GM18951 (cell line): ENCODE data around the gene ZNF621.

Experiments
- POLR2A ChIP-seq: IDR thresholded peaks from 4 replicates; pipeline ENCODE4 v1.6.1; 2011; ENCODE audit warnings: mild to moderate bottlenecking; ENCODE audit not compliant: insufficient read length, insufficient read depth; ENCODE audit errors: extremely low read depth
- in situ Hi-C: fragments of 300-500 bp; cut with MboI; formaldehyde crosslinking; loops from one replicate; pipeline ENCODE4 v1.12.0; 2022; ENCODE audit warnings: low sequenced_read_pairs, mixed read lengths, inconsistent platforms; ENCODE audit not compliant: unreplicated experiment

The ZNF621 gene

DNA sequence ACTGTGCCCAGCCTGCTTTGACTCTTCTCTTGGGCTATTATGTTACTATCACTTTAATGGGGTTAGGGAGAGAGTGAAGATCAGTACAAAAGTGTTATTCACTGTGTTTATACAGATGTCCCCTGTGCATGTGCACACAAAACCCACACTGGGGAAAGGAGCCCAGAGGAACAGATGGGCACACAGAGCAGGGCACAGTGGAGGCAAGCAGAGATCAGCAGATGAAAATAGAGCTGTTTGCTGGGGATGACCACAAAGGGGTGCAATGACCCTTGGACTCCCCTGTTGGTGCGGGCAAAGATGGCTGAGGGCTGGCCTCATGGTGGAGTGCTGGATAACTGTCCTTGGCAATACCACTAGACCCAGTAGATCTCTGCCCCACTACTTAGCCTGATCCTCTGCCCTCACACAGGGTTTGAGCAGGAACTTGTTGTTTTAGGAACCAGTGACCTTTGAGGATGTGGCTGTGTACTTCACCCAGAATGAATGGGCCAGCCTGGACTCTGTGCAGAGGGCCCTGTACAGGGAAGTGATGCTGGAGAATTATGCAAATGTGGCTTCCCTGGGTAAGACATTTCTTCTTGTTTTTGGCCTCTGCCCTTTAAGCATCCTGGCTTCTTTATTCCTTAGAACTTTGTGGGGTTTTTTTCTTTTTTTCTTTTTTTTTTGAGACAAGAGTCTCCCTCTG, 13.6 kb upstream of the ZNF621 start:
- in situ Hi-C loops: no loop called here
- TF ChIP-seq POLR2A: no peak

DNA sequence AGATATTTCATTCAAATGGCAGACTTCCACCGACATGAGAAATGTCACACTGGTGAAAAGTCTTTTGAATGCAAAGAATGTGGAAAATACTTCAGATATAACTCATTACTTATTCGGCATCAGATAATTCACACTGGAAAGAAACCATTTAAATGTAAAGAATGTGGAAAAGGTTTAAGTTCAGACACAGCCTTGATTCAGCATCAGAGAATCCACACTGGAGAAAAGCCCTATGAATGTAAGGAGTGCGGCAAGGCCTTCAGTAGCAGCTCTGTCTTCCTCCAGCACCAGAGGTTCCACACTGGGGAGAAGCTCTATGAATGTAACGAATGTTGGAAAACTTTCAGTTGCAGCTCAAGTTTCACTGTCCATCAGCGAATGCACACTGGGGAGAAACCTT, 8.6 kb upstream of the ZNF621 start:
- TF ChIP-seq POLR2A: no peak
- in situ Hi-C loops: no loop called here

DNA sequence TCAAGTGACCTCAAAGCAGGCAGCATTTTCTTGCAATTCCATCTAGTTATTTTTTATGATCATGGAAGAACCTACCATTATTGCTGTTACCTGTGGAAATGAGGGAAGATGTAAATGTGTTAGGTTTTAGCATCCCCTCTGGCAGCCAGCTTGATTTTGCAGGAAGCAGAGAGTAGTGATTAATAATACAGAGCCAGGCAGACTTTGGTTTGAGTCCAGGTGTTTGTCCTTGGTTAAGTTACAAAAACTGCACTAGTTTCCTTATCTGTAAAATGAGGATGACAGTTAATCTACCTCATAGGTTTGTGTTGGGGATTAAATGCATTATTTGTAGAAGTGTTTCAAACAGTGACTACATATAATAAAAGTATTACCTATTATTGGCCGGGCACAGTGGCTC, 6.7 kb upstream of the ZNF621 start:
- in situ Hi-C loops: no loop called here
- TF ChIP-seq POLR2A: no peak

DNA sequence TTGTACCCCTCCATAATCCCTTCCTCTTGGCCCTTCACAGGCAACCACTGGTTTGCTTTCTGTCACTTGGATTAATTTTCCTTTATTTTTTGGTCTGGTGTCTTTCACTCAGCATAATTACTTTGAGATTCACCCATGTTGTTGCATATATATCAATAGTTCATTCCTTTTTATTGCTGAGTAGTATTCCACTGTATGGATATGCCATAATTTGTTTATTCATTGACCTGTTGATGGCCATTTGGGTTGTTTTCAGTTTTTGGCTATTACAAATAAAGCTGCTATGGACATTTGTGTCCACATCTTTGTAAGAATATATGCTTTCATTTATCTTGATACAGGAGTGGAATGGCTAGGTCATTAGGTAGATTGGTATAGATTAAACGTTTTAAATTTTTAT, 5.9 kb upstream of the ZNF621 start:
- in situ Hi-C loops: no loop called here
- no peak for TF ChIP-seq POLR2A

DNA sequence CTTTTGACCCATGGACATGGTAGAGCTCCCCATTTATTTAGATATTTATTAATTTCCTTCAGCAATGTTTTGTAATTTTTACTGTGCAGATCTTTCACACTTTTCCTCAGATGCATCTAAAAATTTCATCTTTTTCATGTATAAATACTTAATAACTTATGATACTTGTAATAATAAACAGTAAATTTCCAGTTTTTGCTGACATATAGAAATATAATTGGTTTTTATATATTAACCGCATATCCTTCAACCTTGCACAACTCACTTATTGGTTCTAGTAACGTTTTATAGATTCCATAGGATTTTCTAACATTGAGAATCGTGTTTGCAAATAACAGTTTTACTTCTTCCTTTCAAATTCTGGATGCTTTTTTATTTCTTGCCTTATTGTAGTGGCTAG, 3.5 kb upstream of the ZNF621 start:
- TF ChIP-seq POLR2A: no peak
- in situ Hi-C loops: no loop called here

DNA sequence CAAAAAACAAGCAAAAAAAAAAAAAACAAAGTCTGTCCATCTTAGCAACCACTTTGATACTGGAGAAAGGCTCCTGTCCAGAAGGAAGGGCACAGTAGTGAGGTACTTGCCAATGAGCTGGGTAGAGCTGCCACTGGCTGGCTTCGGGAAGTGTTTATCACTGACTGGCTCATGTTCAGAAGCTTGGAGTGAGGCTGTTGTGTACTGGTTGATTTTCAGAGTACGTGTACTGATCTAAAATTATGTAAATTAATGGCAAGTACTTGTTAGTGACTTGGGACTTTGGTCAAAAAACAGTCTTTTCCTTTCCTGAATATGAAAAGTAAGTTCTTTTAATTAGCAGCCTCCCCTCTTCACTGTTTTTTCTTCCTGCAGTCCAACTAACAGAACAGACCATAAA, 979 bp upstream of the ZNF621 start:
- in situ Hi-C loops: no loop called here
- no peak for TF ChIP-seq POLR2A

DNA sequence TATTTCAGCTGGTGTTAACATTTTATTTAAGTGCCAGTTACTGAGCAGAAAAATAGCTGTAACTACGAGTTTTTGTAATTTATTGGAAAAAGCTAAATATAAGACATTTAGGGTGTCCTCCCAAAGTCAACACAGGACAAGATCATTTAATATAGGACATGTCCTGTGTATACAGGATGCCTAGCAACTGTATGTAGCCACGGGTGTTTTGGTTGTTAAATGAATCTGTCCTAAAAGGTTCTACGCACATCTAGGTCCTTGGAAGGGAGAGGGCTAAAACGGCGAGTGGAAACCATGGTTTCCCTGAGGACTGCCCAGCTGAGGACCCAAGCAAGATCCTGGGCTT, 565 bp upstream of the ZNF621 start:
- in situ Hi-C loops: no loop called here
- no peak for TF ChIP-seq POLR2A

DNA sequence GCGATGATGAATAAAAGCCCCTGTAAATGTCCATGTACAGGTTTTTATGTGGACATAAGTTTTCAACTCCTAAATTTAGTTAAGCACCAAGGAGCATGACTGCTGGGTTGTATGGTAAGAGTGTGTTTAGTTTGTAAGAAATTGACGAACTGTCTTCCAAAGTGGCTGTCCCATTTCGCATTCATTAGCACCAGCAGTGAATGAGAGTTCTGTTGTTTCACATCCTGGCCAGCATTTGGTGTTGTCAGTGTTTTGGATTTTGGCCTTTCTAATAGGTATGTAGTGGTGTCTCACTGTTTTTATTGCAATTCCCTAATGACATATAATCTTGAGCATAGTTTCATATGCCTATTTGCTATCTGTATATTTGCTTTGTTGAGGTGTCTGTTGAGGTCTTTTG, 3.7 kb downstream of the ZNF621 start:
- TF ChIP-seq POLR2A: no peak
- in situ Hi-C loops: no loop called here

DNA sequence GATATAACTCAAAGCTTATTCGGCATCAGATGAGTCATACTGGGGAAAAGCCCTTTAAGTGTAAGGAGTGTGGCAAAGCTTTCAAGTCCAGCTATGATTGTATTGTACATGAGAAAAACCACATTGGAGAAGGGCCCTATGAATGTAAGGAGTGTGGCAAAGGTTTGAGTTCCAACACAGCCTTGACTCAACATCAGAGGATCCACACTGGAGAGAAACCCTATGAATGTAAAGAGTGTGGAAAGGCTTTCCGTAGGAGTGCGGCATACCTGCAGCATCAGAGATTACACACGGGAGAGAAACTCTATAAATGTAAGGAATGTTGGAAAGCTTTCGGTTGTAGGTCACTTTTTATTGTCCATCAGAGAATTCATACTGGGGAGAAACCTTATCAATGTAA, 7.5 kb downstream of the ZNF621 start:
- no peak for TF ChIP-seq POLR2A
- in situ Hi-C loops: no loop called here

DNA sequence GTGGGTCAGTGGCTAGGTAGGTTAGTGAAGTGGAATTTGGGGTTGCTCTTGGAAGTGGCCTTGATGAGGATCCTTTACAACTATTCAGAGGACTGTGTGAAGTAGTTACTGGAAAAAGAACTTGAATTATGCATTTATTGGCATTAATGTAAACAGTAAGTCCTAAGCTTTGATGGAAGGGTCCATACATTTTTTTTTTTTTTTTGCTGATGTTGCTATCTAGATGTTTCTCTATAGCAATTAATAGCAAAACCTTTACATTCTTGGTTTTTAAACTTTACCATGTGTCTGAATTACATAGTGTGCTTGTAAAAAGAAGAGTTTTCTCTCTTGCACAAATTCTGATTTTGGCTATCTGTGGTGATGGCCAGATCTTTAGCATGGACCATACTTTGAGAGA, 9.5 kb downstream of the ZNF621 start:
- TF ChIP-seq POLR2A: no peak
- in situ Hi-C loops: no loop called here

DNA sequence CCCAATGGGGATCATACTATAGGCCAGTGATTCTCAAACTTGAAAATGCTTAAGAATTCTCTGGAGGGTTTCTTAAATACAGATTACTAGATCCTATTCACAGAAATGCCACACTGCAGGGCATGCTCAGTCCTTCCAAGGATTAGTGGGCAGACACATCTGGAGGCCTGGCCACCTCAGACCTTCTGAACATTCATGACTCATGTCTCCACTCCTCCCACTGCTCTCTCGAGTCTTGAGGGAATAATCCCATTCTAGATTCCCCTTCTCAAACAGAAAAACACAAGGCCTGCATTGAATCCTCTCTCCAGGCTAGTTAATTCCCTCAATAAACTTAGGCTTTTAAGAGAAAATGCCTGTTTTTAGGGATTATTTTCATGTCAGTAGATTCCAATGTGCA, 22.1 kb downstream of the ZNF621 start:
- TF ChIP-seq POLR2A: no peak
- in situ Hi-C loops: no loop called here

DNA sequence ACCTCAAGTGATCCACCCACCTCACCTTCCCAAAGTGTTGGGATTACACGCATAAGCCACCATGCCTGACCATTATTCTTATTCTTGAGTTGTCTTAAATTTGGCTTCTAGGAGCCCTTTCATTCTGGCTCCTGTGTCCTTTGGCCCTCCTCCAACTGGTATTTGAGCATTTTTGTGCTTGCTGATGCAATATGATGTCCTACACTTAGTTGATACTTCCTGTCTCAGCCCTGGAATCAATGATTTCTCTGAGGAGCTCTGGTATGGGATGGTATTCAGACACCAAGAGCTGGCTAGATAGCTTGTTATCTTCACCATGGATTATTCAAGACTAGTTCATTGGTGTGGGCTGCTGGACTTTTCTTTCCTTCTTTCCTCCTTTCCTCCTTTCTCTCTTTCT, 25.4 kb downstream of the ZNF621 start:
- in situ Hi-C loops: loop anchor here (25.0 kb wide), 1 partner anchor 213 kb away; no protein-coding TSS in a partner anchor
- TF ChIP-seq POLR2A: no peak

DNA sequence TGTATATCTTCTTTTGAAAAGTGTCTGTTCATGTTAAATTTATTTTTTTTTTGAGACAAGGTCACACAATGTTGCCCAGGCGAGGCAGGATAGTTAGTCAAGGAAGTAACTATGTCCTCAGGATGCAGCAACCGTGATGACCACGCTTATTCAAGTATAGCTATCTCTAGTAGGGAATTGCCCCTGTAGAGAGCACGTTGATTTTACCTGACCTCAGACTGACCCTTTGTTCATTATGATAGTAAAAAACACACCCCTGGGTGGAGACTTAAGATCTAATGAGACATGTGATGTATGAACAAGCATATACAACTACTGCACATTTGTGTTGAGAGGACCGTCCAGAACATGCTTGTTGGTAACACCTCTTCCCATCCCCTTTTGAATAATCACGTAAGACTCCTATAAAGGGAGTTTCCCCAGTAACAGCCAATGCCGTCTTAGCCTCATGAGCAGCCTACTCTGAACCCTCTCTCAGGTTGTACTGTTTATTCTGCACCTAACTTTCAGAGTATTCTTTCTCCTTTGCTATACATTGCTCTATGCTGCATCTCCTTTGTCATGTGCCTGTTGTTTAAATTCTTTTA, 32.9 kb downstream of the ZNF621 start:
- in situ Hi-C loops: loop anchor here (25.0 kb wide), 1 partner anchor 220 kb away; no protein-coding TSS in a partner anchor
- no peak for TF ChIP-seq POLR2A

DNA sequence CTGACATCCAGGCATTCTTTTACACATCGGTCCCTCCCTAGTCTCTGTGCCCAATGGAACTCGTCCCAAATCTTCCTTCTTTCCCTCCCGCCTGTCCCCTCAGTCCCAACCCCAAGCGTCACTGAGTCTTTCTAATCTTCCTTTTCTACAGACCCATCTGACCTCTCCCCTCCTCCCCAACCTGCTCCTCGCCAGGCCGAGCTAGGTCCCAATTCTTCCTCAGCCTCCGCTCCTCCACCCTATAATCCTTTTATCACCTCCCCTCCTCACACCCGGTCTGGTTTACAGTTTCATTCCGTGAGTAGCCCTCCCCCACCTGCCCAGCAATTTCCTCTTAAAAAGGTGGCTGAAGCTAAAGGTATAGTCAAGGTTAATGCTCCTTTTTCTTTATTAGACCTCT, 37.7 kb downstream of the ZNF621 start:
- in situ Hi-C loops: loop anchor here (25.0 kb wide), 1 partner anchor 225 kb away; no protein-coding TSS in a partner anchor

DNA sequence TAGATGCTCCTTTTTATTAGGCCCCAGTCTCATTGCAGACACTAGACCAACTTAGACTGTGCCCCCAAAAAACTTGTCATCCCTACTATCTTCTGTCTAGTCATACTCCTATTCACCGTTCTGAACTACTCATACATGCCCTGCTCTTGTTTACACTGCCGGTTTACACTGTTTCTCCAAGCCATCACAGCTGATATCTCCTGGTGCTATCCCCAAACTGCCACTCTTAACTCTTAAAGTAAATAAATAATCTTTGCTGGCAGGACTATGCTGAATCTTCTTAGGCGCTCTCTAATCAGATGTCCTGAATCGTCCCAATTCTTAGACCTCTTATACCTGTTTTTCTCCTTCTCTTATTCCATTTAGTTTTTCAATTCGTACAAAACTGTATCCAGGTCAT, 40.9 kb downstream of the ZNF621 start:
- in situ Hi-C loops: loop anchor here (25.0 kb wide), 1 partner anchor 228 kb away; no protein-coding TSS in a partner anchor
